Right atrium auricular region (tissue), 2 donors: ENCODE data around the gene SYT5. TPM values are rescaled to one million over a fixed set of nuclear protein-coding genes. Genes with fewer than 3 reads are reported as not detected.

Experiments used
- DNase-seq: peaks from one replicate; pipeline ENCODE4 v3.0.0-alpha.2; 2019; ENCODE audit warnings: low spot score
- H3K27ac ChIP-seq, 2 donors: fragments of 200-600 bp; sonication (generic); 1 replicate in 1 of 2; 2 replicates in 1 of 2; pipeline ENCODE4 v1.5.1; 2016 to 2019
- H3K27me3 ChIP-seq, 2 donors: fragments of 200-600 bp; sonication (generic); one replicate each; pipeline versions ENCODE4 v1.5.1 to v1.6.0; 2017 to 2019
- H3K36me3 ChIP-seq: fragments of 200-600 bp; sonication (generic); one replicate; pipeline ENCODE4 v1.5.1; 2016
- H3K4me1 ChIP-seq, 2 donors: fragments of 200-600 bp; sonication (generic); one replicate each; pipeline versions ENCODE4 v1.5.1 to v1.6.0; 2017 to 2019
- H3K4me3 ChIP-seq, 2 donors: fragments of 200-600 bp; sonication (generic); 1 replicate in 1 of 2; 2 replicates in 1 of 2; pipeline ENCODE4 v1.5.1; 2017 to 2019; ENCODE audit warnings: mild to moderate bottlenecking in 1 of 2, moderate library complexity in 1 of 2
- H3K9me3 ChIP-seq, 2 donors: fragments of 200-600 bp; sonication (generic); one replicate each; pipeline ENCODE4 v1.5.1; 2019
- total RNA-seq, 2 donors: library from RNA; depleted of rRNA; stranded (reverse); fragments of >200 nt; gene quantifications; one replicate each; pipeline ENCODE4 v1.1.0, GENCODE V29; 2016
- TF ChIP-seq, protein P1 (sequence below), 2 donors: fragments of 200-600 bp; sonication (generic); IDR thresholded peaks; one replicate each; pipeline ENCODE4 v1.5.1; 2019; ENCODE audit warnings: antibody characterized with exemption in 2 of 2

SYT5 gene
- total RNA-seq, 2 donors from 2014 or later, result 0.08 TPM; not detected in 1

DNA sequence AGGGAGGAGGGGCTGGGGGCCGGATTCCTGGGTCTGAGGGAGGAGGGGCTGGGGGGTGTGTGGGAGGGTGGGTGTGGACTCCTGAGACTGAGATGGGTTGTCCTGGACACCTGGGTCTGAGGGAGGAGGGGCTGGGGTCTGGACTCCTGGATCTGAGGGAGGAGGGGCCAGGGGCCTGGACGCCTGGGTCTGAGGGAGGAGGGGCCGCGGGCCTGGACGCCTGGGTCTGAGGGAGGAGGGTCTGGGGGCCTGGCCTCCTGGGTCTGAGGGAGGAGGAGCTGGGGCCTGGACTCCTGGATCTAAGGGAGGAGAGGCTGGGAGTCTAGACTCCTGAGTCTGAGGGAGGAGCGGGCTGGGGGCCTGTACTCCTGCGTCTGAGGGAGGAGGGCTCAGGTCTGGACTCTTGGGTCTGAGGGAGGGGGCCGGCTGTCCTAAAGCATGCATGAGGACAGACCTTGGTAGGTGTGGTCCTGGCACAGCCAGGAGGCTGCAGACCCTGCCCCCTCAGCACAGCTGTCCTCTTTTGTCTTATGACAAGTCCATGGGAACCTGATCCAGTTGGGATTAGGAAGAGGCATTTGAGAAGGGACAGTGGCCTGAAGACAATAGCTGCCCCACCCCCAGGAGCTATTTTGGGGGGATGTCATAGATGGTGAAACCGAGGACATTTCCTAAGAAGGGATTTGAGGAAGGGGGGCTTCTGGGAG is 32.4 kb downstream of the SYT5 start:
- Histone ChIP-seq H3K9me3 (no peaks in the 10 kb centered on the region), H3K36me3 (peaks cover 19% of the 10 kb centered on the region), H3K27ac (no peak overlapping the region), H3K27me3 (peaks cover 4 to 12% of the 10 kb centered on the region in 2 donors), H3K4me3 (no peak overlapping the region), H3K4me1 (peaks cover 0 to 40% of the 10 kb centered on the region in 2 donors)
- TF ChIP-seq, protein P1, sequence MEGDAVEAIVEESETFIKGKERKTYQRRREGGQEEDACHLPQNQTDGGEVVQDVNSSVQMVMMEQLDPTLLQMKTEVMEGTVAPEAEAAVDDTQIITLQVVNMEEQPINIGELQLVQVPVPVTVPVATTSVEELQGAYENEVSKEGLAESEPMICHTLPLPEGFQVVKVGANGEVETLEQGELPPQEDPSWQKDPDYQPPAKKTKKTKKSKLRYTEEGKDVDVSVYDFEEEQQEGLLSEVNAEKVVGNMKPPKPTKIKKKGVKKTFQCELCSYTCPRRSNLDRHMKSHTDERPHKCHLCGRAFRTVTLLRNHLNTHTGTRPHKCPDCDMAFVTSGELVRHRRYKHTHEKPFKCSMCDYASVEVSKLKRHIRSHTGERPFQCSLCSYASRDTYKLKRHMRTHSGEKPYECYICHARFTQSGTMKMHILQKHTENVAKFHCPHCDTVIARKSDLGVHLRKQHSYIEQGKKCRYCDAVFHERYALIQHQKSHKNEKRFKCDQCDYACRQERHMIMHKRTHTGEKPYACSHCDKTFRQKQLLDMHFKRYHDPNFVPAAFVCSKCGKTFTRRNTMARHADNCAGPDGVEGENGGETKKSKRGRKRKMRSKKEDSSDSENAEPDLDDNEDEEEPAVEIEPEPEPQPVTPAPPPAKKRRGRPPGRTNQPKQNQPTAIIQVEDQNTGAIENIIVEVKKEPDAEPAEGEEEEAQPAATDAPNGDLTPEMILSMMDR (IDR thresholded peaks at IDR 0.05), result no peak
- DNase-seq, result no peak

DNA sequence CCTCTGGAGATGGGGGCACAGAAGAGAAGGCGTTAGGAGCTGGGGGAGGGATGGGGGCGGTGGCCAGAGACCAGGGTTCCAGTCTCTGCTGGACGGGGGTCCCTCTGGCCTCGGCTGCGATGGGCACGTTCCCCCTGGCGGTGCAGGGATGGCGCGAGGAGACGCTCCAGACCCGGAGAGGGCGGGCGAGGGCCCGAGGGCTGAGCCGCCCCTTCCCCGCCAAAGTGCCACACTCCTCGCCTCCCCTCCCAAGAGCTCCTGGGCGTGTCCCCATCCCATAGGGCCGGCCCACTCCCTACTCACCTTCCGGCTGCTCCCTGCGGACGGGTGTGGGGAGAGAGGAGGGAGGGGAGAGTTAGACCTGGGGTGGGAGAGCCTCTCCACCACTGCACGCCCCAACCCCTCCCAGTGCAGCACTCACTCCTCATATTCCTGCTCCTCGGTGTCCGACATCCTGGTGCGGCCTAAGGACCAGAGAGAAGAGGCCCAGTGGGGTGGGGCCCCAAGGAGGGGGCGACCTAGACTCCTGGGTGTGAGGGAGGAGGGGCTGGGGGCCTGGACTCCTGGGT is 33.3 kb downstream of the SYT5 start:
- H3K4me3 ChIP-seq, result no peak overlapping the region
- peaks cover 12% of the 10 kb centered on the region for H3K36me3 ChIP-seq
- H3K4me1 ChIP-seq, result peaks cover 0 to 31% of the 10 kb centered on the region in 2 donors
- H3K27me3 ChIP-seq, result peaks cover 4 to 12% of the 10 kb centered on the region in 2 donors
- H3K27ac ChIP-seq, result no peak overlapping the region
- H3K9me3 ChIP-seq, result no peaks in the 10 kb centered on the region
- DNase-seq, result no peak
- TF ChIP-seq, protein P1 (IDR thresholded peaks at IDR 0.05), result no peak

DNA sequence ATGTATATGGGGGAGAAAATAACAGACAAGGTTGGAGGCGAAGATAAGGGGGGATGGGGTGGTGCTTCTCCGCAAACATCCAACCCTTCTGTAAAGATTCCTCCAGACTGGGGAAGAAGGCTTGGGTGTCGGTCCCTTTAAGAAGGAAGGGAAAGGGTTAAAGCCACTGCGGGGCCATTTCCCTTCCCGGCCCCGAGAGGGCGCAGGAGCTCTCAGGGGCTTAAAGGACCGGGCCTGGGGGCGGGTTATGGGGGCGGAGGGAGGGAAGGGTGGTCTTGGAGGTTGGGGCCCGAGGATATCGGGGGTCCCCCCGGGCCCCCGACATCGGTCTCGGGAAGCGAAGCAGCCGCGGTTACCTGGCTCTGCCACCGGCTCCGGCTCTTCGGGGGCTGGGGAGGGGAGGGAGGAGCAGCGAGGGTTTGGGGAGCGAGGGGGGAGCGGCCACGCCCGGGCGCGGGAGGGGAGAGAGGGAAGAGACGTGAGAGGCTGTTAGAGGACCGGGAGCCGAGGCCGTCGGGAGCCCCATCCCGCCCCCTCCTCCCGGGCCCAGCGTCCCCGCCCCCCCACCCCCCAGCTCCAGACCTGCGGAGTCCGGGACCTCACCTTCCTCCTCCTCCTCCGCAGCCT is 33.9 kb downstream of the SYT5 start:
- Histone ChIP-seq H3K4me3 (no peak overlapping the region), H3K9me3 (no peaks in the 10 kb centered on the region), H3K27me3 (peaks cover 4 to 12% of the 10 kb centered on the region in 2 donors), H3K36me3 (peaks cover 8% of the 10 kb centered on the region), H3K27ac (no peak overlapping the region), H3K4me1 (peaks cover 0 to 26% of the 10 kb centered on the region in 2 donors)
- TF ChIP-seq, protein P1 (IDR thresholded peaks at IDR 0.05), result peak in 1 of 2 donors; percentile 56
- DNase-seq, result no peak

DNA sequence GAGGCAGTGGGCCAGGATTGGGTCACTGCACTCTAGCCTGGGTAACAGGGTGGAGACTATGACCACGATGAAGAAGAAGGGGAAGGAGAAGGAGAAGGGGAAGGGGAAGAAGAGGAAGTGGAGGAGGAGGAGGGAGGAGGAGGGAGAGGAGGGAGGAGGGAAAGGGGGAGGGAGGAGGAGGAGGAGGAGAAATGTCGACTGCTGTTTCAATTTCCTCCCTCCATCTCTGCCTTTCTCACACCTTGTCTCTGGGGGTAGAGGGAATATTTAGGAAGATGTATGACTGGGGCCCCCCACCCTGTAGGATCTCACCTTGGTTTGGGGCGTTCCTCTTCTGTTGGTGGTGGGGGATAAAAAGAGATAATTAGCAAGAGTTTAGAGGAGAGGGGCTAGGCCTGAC is 34.9 kb downstream of the SYT5 start:
- no peak for DNase-seq
- Histone ChIP-seq H3K27me3 (peaks cover 4 to 12% of the 10 kb centered on the region in 2 donors), H3K27ac (no peak overlapping the region), H3K4me1 (peaks cover 0 to 18% of the 10 kb centered on the region in 2 donors), H3K9me3 (no peaks in the 10 kb centered on the region), H3K4me3 (no peak overlapping the region), H3K36me3 (no peaks in the 10 kb centered on the region)
- TF ChIP-seq, protein P1 (IDR thresholded peaks at IDR 0.05), result no peak

DNA sequence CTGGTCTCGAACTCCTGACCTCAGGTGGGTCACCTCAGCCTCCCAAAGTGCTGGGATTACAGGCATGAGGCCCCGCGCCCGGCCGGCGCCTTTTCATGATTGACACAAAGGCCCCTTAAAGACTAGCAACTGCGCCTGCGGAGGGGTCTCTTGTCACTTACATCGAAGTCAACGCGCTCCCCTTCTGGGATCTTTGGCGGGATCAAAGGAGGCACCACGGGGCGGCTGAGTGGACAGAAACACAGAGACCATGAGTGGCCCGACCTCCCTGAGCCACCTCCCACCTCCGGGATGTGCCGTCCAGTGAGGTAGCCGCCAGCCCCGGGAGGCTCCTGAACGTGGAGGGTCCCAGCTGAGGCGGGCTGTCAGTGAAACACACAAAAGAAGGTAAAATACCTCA is 38.4 kb downstream of the SYT5 start:
- DNase-seq, result no peak
- H3K9me3 ChIP-seq, result no peaks in the 10 kb centered on the region
- H3K36me3 ChIP-seq, result peaks cover under 1% of the 10 kb centered on the region
- H3K27ac ChIP-seq, result no peak overlapping the region
- H3K27me3 ChIP-seq, result peaks cover 4 to 12% of the 10 kb centered on the region in 2 donors
- peaks cover 0 to 9% of the 10 kb centered on the region in 2 donors for H3K4me1 ChIP-seq
- H3K4me3 ChIP-seq, result no peak overlapping the region
- TF ChIP-seq, protein P1 (IDR thresholded peaks at IDR 0.05), result no peak
